ENCODE results near the gene DMXL1. TPM values are rescaled to one million over a fixed set of nuclear protein-coding genes. Genes with fewer than 3 reads are reported as not detected.

Gene DMXL1
- total RNA-seq, 1 donor from 2014 or later, result 22.3 TPM

DNA sequence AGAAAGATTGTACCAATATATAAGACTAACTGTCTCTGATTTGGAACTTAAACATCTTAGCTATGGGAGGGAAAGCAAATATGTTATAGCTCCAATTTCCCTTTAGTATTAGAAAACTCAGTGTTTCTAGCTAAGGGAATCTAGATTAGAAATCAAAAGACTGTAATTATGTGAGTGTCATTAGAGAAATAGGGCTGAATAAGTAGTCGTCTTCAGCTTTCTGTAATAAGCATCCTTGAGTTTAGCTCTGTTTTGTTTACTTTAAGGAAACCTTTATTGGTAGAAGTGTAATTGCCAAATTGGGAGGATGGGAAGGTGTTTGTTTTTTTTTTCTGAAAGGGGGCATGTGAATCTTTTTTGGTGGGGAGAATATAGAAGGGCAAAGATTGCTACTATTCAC lies 5.2 kb downstream of the DMXL1 start:
- no peak for DNase-seq

GRCh38 chr5:119077444-119077843 lies 6.6 kb downstream of the DMXL1 start:
- peaks cover 77% of the 10 kb centered on the region for H3K4me1 ChIP-seq
- H3K4me3 ChIP-seq, result no peak overlapping the region

More for the DNA sequence above, 5.2 kb downstream of the DMXL1 start:
- no peaks in the 10 kb centered on the region for H3K27me3 ChIP-seq (ENCODE audit: low read depth)
- no peaks in the 10 kb centered on the region for H3K9me3 ChIP-seq (replicated peaks)
- no peaks in the 10 kb centered on the region for H3K36me3 ChIP-seq
- TF ChIP-seq, protein P1, sequence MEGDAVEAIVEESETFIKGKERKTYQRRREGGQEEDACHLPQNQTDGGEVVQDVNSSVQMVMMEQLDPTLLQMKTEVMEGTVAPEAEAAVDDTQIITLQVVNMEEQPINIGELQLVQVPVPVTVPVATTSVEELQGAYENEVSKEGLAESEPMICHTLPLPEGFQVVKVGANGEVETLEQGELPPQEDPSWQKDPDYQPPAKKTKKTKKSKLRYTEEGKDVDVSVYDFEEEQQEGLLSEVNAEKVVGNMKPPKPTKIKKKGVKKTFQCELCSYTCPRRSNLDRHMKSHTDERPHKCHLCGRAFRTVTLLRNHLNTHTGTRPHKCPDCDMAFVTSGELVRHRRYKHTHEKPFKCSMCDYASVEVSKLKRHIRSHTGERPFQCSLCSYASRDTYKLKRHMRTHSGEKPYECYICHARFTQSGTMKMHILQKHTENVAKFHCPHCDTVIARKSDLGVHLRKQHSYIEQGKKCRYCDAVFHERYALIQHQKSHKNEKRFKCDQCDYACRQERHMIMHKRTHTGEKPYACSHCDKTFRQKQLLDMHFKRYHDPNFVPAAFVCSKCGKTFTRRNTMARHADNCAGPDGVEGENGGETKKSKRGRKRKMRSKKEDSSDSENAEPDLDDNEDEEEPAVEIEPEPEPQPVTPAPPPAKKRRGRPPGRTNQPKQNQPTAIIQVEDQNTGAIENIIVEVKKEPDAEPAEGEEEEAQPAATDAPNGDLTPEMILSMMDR (IDR thresholded peaks at IDR 0.05; ENCODE audit: borderline replicate concordance), result no peak
- H3K4me3 ChIP-seq, result no peak overlapping the region
- H3K4me1 ChIP-seq, result peaks cover 89% of the 10 kb centered on the region
- H3K27ac ChIP-seq (replicated peaks), result no peak overlapping the region
- intact Hi-C loops (cut with micrococcal nuclease), result no loop called here

DNA sequence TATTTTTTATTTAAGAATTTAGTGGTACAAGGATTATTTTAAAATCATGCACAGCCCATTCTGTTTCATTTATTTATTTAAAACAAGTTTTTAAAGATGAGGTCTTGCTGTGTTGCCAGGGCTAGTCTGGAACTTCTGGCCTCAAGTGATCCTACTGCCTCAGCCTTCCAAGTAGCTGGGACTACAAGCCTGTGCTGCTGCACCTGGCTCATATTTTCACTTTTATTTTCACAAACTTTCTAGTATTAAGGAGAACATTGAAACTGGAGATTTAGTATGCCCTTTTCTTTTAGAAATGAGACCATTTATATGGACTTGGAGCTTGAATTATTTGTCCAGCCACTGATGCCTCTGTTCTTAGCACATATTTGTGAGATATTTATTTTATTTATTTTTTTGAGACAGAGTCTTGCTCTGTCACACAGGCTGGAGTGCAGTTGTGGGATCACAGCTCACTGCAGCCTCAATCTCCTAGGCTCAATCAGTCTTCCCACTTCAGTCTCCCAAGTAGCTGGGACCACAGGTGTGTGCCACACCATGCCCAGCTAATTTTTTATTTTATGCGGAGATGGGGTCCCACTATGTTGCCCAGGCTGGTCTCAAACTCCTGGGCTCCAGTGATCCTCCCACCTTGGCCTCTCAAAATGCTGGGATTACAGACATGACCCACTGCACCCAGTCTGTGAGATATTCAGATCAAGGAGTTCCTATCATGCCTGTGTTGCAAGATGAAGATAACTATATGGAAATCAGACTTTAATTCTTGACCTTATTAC lies 7.4 kb downstream of the DMXL1 start:
- H3K9me3 ChIP-seq (replicated peaks), result no peaks in the 10 kb centered on the region
- no peak for DNase-seq
- H3K4me1 ChIP-seq, result peaks cover 73% of the 10 kb centered on the region
- H3K27ac ChIP-seq (replicated peaks), result no peak overlapping the region
- TF ChIP-seq, protein P1 (IDR thresholded peaks at IDR 0.05; ENCODE audit: borderline replicate concordance), result no peak
- no peaks in the 10 kb centered on the region for H3K27me3 ChIP-seq (ENCODE audit: low read depth)
- intact Hi-C loops (cut with micrococcal nuclease), result no loop called here
- no peaks in the 10 kb centered on the region for H3K36me3 ChIP-seq
- H3K4me3 ChIP-seq, result no peak overlapping the region

More at GRCh38 chr5:119077444-119077843, 6.6 kb downstream of the DMXL1 start:
- H3K27ac ChIP-seq (replicated peaks), result no peak overlapping the region
- no peaks in the 10 kb centered on the region for H3K9me3 ChIP-seq (replicated peaks)
- H3K36me3 ChIP-seq, result no peaks in the 10 kb centered on the region
- no peak for DNase-seq
- no peaks in the 10 kb centered on the region for H3K27me3 ChIP-seq (ENCODE audit: low read depth)
- intact Hi-C loops (cut with micrococcal nuclease), result no loop called here
- TF ChIP-seq, protein P1 (IDR thresholded peaks at IDR 0.05; ENCODE audit: borderline replicate concordance), result no peak

GRCh38 chr5:119078861-119079260 lies 8.0 kb downstream of the DMXL1 start:
- intact Hi-C loops (cut with micrococcal nuclease), result no loop called here
- TF ChIP-seq, protein P1 (IDR thresholded peaks at IDR 0.05; ENCODE audit: borderline replicate concordance), result no peak
- Histone ChIP-seq H3K27ac (replicated peaks) (no peak overlapping the region), H3K27me3 (ENCODE audit: low read depth) (no peaks in the 10 kb centered on the region), H3K4me3 (no peak overlapping the region), H3K4me1 (peaks cover 67% of the 10 kb centered on the region), H3K9me3 (replicated peaks) (no peaks in the 10 kb centered on the region), H3K36me3 (no peaks in the 10 kb centered on the region)
- DNase-seq, result no peak

DNA sequence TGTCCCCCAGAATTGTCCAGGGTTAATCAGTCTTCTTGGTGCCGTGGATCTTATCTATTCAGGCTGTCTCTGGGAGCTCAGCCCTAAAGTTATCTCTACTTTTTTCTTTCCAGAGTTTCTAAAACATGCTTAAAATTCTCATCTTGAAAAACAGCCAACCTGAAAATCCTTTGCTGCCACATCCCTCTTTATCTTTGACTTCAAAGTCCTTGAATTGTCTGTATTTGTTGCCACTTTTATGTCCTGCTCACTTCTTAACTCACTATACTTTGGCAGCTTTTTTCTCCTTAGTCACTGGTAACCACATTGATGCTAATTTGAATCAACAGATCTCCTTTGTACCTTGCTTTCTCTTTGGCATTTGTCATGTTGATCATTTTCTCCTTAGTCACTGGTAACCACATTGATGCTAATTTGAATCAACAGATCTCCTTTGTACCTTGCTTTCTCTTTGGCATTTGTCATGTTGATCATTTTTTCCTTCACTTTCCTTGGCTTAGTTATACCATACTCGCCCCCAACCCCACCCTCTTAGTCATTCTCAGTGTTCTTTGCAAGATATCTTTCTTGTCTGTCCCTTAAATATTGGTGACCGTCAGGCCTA lies 8.5 kb downstream of the DMXL1 start:
- peaks cover 62% of the 10 kb centered on the region for H3K4me1 ChIP-seq
- intact Hi-C loops (cut with micrococcal nuclease), result no loop called here
- TF ChIP-seq, protein P1 (IDR thresholded peaks at IDR 0.05; ENCODE audit: borderline replicate concordance), result no peak

More for the DNA sequence above, 8.5 kb downstream of the DMXL1 start:
- no peaks in the 10 kb centered on the region for H3K9me3 ChIP-seq (replicated peaks)
- H3K36me3 ChIP-seq, result no peaks in the 10 kb centered on the region
- DNase-seq, result no peak
- H3K4me3 ChIP-seq, result no peak overlapping the region
- H3K27ac ChIP-seq (replicated peaks), result no peak overlapping the region
- H3K27me3 ChIP-seq (ENCODE audit: low read depth), result no peaks in the 10 kb centered on the region

Measured in left ventricle myocardium inferior (tissue), 1 donor.